ENCODE measurements around the gene RBPJ.

The RBPJ gene

GRCh38 chr4:26459756-26460530 lies 139.1 kb downstream of the RBPJ start:
- no peak for DNase-seq (ENCODE audit: low read depth)

- no peak for DNase-seq (ENCODE audit: low read depth)
Measured at GRCh38 chr4:26462874-26463273, 142.1 kb downstream of the RBPJ start.

GRCh38 chr4:26463386-26463785 lies 142.6 kb downstream of the RBPJ start:
- DNase-seq (ENCODE audit: low read depth): no peak

GRCh38 chr4:26464420-26465095 lies 143.7 kb downstream of the RBPJ start:
- DNase-seq (ENCODE audit: low read depth): no peak

- no peak for DNase-seq (ENCODE audit: low read depth)
Measured at GRCh38 chr4:26466578-26467270, 145.9 kb downstream of the RBPJ start.

GRCh38 chr4:26467724-26468123 lies 146.9 kb downstream of the RBPJ start:
- DNase-seq (ENCODE audit: low read depth): no peak

- no peak for DNase-seq (ENCODE audit: low read depth)
Measured at GRCh38 chr4:26468283-26468949, 147.6 kb downstream of the RBPJ start.

- DNase-seq (ENCODE audit: low read depth): no peak
Measured at GRCh38 chr4:26468977-26469376, 148.2 kb downstream of the RBPJ start.

- no peak for DNase-seq (ENCODE audit: low read depth)
Measured at GRCh38 chr4:26471890-26472289, 151.1 kb downstream of the RBPJ start.

GRCh38 chr4:26473893-26474292 lies 153.1 kb downstream of the RBPJ start:
- no peak for DNase-seq (ENCODE audit: low read depth)

- no peak for DNase-seq (ENCODE audit: low read depth)
Measured at GRCh38 chr4:26474551-26474950, 153.7 kb downstream of the RBPJ start.

GRCh38 chr4:26475716-26476115 lies 154.9 kb downstream of the RBPJ start:
- no peak for DNase-seq (ENCODE audit: low read depth)

GRCh38 chr4:26476545-26476944 lies 155.7 kb downstream of the RBPJ start:
- DNase-seq (ENCODE audit: low read depth): no peak

GRCh38 chr4:26478330-26478729 lies 157.5 kb downstream of the RBPJ start:
- DNase-seq (ENCODE audit: low read depth): no peak

- DNase-seq (ENCODE audit: low read depth): no peak
Measured at GRCh38 chr4:26482508-26483462, 162.0 kb downstream of the RBPJ start.

- no peak for DNase-seq (ENCODE audit: low read depth)
Measured at GRCh38 chr4:26484032-26484515, 163.3 kb downstream of the RBPJ start.

GRCh38 chr4:26484516-26484915 lies 163.7 kb downstream of the RBPJ start:
- no peak for DNase-seq (ENCODE audit: low read depth)
